Head of caudate nucleus (tissue), 42 donors: ENCODE results near the gene DEFB124.
"Not testable (repeated sequence)": the region's sequence is repeated elsewhere in the genome, so short reads cannot be mapped to it uniquely, and the experiment has no call there.

Experiments
- DNase-seq, 42 donors: peaks; one replicate each; pipeline versions ENCODE4 v3.0.0 to v3.0.0-alpha.2; 2020 to 2021; ENCODE audit warnings: mixed read lengths in 7 of 42
- intact Hi-C: fragments of 100-400 bp; cut with DNase I; formaldehyde crosslinking; loops from one replicate; pipeline ENCODE4 v1.15.0; 2022

DEFB124 gene

DNA sequence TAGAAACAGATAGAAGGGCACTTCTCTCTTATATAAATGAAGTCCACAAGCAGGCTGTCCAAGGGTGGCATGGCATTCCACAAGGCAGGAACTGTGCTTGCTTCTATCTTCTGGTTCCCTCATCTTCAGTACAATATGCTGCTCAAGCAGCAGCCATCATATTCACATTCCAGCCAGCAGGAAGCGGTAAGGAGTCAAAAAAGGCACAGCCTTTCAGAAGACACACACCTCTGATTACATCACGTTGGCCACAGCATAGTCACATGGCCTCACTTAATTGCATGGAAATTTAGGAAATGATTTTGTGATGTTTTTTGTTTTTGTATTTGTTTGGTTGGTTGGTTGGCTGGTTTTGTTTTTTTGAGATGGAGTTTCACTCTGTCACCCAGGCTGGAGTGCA, 19.2 kb upstream of the DEFB124 start:
- intact Hi-C loops, result no loop called here

DNA sequence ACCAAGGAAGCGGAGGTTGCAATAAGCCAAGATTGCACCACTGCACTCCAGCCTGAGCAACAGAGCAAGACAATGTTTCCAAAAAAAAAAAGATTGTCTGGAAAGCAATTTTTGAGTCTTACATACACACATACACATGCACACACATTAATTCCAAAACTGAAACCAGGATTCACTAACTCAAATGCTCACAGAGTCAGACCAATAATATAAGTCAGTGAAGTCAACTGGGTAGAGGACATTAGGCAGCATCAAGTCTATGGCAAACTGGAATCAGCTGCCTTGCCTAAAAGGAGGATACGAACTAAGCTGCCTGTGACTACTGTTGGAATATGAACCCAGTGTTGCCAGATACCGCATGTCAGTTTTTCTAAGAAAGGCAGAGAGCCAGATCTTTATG, 15.8 kb upstream of the DEFB124 start:
- intact Hi-C loops, result no loop called here
- no peak for DNase-seq

More for the DNA sequence above, 19.2 kb upstream of the DEFB124 start:
- DNase-seq, result no peak

DNA sequence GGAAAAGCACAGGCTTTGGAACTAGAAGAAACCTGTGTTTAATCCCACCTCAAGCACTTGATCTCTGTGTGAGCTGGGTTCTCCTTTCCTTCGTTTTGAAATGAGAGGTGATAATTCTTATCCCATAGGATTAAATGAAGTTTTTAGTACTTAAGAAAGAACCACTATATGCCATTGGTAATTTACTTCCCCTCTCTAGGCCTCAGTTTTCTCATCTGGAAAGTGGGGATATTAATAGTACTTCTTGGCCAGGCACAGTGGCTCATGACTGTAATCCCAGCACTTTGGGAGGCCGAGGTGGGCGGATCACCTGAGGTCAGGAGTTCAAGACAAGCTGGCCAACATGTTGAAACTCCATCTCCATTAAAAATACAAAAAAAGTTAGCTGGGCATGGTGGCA, 14.2 kb upstream of the DEFB124 start:
- intact Hi-C loops, result no loop called here
- DNase-seq, result no peak

DNA sequence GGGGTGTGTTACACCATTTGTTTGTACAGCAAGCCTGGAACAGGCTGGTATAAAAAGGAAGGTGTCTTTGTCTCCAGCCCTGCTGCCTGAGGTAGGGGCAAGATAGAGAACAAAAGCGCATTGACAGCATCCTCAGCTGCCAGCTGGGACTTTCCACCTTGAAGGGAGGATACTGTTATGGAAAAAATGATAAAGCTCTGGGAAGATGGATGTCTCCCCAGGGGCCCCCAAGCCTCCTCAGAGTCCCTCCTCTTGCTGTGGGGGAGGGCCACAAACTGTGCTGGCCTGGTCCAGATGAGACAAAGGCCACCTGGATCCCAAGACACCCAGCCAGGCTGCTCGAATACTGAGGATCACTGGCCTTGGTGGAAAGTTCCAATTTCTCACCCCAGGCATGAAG, 13.2 kb upstream of the DEFB124 start:
- no peak for DNase-seq

DNA sequence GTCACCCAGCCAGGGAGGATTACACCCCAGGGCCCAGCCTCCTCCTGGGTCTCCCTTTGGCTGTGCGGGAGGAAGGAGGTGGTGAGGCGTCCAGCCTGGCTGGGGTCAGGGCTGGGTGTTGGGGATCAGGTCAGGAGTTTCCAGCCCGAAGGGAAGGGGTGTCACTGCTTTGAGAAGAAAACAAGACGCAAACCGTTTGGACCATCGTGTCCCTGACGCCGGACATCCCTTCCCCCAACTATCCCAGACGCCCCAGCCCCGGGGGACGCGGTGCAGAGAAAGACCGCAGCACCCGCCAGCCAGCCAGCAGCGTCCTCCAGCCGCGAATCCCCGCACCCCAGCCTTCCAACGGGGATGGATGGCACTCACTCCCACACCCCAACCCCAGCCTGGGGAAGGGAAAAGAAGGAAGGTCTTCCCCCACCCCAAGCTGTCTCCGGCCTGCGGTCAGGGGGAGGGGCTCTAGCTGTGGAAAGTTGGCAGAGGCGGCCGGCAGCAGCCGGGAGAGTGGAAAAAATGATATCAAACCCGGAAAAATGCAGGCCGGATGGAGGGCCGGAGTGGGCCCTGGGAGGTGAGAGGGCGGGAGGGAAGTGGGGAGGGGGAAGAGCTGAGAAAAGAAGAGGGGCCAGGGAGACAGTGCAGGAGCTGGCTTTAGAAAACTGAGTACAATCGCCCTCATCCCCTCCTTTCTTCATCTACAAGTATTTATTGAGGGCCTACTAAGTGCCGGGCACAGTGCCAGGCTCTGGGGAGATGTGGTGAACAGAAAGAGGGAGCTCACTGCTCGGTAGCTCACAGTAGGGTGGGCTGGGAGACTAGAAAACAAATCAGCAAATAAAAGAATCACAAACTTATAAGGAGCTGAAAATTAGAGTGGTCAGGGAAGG, 10.8 kb upstream of the DEFB124 start:
- intact Hi-C loops, result no loop called here
- DNase-seq, result peak in 1 of 42 donors; percentile 4

More for the DNA sequence above, 13.2 kb upstream of the DEFB124 start:
- intact Hi-C loops, result no loop called here

DNA sequence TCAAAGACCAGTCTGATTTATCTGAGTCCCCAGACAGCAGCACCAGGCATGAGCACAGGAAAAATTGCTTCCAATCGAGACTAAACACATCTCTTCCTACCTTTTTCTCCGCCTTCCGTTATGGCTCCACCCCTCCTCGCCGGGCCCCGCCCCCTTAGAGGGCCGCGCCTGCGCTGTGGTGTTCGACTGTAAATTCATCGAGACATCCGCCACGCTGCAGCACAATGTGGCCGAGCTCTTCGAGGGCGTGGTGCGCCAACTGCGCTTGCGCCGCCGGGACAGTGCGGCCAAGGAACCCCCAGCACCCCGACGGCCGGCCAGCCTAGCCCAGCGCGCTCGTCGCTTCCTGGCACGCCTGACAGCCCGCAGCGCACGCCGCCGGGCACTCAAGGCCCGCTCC, 9.1 kb upstream of the DEFB124 start:
- intact Hi-C loops, result no loop called here
- no peak for DNase-seq

DNA sequence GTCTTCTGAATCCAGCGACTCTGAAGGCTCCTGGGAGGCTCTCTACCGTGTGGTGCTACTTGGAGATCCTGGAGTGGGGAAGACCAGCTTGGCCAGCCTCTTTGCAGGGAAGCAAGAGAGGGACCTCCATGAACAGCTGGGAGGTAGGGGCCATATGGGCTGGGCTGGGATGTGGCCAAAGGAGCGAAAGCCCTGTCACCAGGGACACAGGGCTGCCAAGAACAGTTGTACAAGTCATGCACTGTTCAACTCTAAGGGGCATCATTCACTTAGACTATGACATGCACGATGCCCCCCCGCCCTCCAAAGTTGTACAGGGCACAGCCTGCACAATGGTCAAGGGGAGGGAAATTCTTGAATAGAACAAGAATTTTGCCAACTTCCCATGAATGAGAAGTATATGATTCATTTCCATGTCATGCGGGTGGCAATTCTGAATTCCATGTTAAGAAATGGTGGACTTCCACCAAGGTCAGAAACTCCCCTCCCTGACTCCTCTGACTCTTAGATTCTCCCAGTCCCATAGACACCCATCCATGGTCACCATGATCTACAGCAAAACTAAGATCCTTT, 1.8 kb upstream of the DEFB124 start:
- intact Hi-C loops, result no loop called here
- no peak for DNase-seq

DNA sequence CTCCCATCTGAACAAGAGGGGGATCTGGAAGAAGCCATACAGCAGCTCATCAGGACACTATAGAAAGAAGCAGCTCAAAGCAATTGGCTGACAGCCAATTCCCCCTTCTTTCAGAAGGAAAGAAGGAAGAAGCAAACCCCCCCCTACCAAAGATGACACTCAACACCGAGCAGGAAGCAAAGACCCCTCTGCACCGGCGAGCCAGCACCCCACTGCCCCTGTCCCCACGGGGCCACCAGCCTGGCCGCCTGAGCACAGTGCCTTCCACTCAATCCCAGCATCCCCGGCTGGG, 1.3 kb upstream of the DEFB124 start:
- intact Hi-C loops, result no loop called here
- no peak for DNase-seq

DNA sequence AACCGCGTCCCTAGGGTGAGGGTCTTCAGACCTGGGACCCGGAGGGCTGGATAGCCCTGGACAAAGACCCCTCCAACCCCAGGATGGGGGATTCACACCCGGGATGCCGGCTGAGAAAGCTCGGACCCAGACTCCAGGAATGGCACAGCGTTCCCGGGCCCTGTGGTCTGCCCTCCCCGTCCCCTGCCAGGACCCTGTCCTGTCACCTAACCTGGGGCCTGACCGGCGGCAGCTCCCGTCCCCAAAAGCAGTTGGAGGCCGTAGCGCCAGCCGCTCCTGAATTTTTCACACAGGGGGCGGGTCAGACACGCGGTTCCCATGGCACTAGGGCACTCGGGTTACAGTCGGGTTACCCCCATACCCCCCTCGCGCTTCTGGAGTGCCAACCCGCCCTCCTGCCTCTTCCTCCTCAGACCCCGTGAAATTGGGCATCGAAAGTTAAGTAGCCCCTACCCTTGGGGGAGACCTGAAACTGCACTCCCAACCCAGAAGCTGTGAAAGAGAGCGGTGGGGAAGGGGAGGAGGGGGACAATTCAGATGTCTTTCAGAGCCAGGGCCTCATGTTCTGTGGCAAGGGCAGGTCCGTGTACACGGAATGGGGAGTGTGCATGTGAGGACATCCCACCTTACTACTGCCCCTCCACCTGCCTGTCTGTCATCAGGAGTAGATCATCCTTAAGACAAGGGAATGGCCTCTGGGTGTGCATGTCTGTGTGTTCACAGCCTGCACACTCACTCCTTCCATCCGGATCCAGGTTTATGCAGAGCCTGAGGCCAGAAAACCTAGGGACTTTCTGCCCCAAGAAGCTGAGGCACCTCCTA, 756 bp upstream of the DEFB124 start:
- intact Hi-C loops, result no loop called here
- DNase-seq, result no peak

DNA sequence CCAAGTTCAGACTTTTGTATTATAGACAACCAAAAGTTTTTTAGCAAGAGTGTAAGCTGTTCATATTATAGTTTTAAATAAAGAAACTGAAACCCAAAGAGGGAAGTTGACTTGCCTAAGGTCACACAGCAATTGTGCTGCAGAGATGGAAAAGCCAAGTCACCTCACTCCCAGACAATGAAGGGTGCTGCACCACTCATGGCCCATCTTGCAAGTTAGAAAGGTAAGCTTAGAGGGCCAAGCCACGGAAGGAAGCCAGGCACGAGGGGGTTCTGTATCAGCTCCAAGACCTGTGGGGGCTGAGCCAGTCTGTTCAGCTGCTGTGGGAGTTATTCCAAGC, 860 bp downstream of the DEFB124 start:
- DNase-seq, result no peak
- intact Hi-C loops, result no loop called here

DNA sequence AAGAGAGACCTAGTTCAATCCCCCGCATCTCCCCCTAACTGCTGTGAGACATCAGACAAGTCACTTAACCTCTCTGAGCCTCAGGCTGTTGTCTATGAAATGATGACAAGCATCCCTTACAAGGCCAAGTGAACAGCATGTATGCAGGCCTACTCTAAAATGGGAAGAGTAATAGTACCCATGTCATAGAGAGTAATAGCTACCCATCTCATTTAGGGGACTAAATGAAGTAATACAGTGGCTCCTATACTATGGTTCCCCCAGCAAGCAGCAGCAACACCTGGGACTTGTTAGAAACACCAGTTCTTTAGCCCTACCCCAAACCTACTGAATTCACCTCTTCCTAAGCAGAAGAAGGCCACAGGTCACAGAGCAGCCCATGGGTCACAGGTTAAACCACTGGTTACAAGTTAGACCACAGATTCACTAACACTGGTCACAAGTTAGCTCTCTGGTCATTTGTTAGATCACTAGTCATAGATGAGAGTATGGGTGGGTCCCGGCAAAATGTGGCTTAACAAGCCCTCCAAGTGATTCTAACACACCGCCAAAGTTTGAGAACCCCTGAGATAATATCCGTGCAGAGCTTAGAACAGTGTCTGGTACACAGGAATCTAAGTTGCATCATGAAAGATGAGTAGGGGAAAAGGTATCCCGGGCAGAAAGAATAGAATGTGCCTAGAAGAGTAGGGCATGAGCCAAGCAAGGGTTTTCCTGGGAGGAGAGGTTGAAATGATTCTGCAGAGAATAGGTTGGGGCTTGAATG, 1.4 kb downstream of the DEFB124 start:
- no peak for DNase-seq
- intact Hi-C loops, result no loop called here

DNA sequence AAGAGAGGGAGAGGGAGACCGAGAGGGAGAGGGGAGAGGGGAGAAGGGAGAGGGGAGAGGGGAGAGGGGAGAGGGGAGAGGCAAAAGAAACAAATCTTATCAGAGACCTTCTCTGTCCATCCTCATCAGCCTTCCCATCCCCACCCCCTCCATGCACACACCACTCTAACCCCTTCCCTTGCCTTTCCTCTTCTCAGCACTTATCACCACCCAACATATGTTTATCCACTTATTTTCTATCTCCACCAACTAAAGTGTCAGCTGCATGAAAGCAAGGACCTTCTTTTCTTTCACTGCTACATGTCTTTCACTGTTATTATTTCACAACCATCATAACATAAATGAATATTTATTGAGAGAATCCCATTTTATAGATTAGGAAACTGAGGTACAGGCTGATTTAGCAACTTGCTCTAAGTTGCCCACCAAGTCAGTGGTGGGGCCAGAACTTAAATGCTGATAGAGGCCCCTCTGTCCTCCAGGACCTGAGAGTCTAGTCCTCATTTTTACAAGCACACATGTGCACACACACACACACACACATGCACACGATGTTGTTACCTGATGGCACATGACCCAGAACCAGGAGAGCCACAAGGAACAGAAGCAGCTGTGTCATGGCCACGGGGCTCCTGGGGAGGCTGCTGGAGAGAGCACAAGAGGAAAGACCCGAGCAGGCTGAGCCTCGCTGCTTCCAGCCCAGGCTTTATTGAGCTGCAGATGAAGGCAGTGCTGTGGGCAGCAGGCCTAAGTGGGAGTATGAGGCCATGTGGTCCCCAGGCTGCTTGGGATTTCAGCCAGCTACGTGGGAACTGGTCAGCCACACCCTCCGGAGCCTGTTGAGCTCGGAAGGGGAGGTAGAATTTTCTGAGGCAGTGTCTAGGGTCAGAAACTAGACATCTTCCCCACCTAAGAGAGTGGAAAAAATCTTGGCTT, 2.3 kb downstream of the DEFB124 start:
- intact Hi-C loops, result no loop called here
- no peak for DNase-seq

DNA sequence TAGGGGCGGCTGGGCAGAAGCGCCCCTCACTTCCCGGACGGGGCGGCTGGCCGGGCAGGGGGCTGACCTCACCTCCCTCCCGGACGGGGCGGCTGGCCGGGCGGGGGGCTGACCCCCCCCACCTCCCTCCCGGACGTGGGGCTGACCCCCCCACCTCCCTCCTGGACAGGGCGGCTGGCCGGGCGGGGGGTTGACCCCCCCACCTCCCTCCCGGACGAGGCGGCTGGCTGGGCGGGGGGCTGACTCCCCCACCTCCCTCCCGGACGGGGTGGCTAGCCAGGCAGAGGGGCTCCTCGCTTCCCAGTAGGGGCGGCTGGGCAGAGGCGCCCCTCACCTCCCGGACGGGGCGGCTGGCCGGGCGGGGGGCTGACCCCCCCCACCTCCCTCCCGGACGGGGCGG, 4.0 kb downstream of the DEFB124 start:
- intact Hi-C loops, DNase-seq: not testable (repeated sequence)

DNA sequence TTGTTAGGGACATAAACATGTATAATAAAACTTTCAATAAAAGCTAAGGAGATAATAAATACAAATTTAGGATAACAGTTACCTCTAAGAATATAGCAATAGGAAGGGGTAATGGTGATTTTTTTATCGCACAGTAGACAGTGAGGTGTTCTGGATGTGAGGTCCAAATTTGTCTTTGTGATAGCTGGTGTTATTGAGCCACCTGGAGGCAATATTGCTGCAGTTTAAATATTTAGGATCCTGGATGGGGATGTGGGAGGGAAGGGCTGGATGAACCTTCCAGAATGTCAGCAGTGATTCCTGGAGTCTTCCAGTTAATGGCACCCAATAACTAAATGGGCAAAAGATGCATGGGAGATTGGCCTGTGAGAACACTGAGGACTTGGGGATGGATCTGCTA, 20.6 kb downstream of the DEFB124 start:
- no peak for DNase-seq
- intact Hi-C loops, result no loop called here

DNA sequence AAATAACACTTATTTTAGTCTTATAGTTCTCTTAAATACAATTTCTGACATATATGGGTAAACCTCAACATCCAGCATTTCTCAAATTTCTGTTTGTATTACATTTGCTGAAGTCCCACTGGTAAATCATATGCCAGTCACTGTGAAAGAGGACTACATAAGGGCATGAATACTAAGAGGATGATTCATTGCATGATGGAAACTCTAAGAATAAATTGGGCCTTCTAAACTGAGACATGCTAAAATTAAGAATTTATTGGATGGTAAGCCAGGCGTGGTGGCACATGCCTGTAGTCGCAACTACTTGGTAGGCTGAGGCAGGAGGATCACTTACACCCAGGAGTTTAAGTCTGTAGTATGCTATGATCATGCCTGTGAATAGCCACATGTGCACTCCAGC, 22.4 kb downstream of the DEFB124 start:
- DNase-seq, result no peak
- intact Hi-C loops, result no loop called here

DNA sequence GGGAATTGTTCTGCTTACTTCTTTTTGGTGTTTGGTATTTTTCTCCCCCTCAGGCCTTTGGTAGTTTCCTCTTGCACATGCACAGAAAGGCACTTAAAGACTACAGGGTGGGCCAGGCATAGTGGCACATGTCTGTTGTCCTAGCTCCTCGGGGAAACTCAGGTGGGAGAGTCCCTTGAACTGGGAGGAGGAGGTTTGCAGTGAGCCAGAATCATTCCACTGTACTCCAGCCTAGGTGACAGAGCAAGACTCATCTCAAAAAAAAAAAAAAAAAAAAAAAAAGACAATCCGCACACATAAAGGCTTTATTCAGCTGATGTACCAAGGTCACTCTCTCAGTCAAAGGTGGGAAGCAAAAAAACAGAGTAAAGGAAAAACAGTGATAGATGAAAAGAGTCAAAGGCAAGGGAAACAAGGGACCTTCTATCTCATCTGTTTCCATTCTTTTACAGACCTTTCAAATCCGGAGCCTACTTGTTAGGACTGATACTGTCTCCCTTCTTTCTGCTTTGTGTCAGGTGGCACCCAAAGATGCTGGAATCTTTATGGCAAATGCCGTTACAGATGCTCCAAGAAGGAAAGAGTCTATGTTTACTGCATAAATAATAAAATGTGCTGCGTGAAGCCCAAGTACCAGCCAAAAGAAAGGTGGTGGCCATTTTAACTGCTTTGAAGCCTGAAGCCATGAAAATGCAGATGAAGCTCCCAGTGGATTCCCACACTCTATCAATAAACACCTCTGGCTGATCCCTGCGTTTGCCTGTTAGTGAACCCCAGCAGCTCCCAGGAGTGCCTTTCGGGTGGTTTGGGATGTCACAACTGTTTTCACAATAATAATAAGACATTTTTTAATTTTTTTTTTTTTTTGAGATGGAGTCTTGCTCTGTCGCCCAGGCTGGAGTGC, 25.2 kb downstream of the DEFB124 start:
- intact Hi-C loops, result no loop called here
- DNase-seq, result no peak

DNA sequence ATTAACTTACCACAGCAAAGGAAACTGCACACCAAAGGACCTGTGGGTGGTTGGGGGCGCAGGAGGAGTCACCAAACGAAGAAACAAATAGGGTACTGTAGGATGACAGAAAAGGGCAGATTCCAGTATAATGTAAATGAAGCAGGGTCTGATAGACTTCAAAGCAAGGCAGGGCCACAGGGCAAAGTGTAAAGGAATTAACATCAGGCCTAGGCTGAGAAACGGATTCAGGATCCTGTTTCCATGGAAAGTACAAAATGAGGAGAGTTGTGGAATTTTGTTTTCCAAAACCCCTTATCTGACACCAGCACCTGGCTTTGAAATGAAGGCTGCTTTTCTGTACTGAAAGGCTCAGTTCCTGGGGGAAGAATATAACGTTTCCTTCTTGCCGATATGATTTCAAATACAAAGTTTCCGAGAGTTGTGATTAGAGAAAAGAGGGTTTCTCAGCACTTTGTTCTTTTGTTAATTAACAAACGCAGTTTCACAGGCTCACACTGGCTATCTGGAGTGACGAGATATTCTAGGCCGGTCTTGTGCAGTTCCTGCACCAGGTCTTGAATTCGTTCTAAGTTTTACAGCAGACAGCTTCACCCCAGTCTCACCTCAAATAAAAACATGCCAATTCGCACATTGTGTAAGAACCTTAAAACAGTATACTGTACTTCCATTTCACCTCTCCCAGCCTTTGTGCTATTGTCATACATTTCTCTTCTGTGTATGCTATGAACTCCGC, 28.7 kb downstream of the DEFB124 start:
- DNase-seq, result no peak
- intact Hi-C loops, result no loop called here
